IMR-90 (cell line): ENCODE results near the gene NFIA. TPM values are rescaled to one million over a fixed set of nuclear protein-coding genes. Genes with fewer than 3 reads are reported as not detected.

Experiments used
- ATAC-seq: fragments of 200-7000 bp; cut with Tn5 transposase; 2 replicates; pipeline ENCODE4 v1.9.1; 2020; ENCODE audit warnings: low read depth, mild to moderate bottlenecking, moderate library complexity
- BruUV-seq: library from RNA; stranded (reverse); fragments of 400-500 nt; replicated peaks from 2 replicates; lab custom pipeline; 2021; lab: Mats Ljungman, UMichigan
- CTCF ChIA-PET: fragments of 300-600 bp; formaldehyde crosslinking; extraction: SDS; loops from one replicate; lab custom pipeline; 2021; ENCODE audit warnings: antibody characterized with exemption; lab: Yijun Ruan, JAX
- POLR2A ChIA-PET: fragments of 300-600 bp; sonication (Branson Sonifier 250); formaldehyde crosslinking; loops from one replicate; lab custom pipeline; 2022; ENCODE audit warnings: antibody characterized with exemption; ENCODE audit not compliant: unreplicated experiment; lab: Charles Lee
- DNase-seq: peaks from one replicate; pipeline ENCODE4 v3.0.0; 2013
- H2AFZ ChIP-seq: replicated peaks from 2 replicates; pipeline ENCODE3; 2013; ENCODE audit warnings: low read length, mild to moderate bottlenecking; ENCODE audit not compliant: poor library complexity
- H2AK5ac ChIP-seq: 2 replicates; pipeline ENCODE4 v1.6.1; 2013; ENCODE audit warnings: low read depth, low read length, inconsistent platforms
- H2AK9ac ChIP-seq: replicated peaks from 2 replicates; pipeline ENCODE3; 2013; ENCODE audit warnings: mild to moderate bottlenecking, low read depth, low read length, moderate library complexity; ENCODE audit not compliant: poor library complexity
- H2BK120ac ChIP-seq: 2 replicates; pipeline ENCODE4 v1.6.1; 2013; ENCODE audit warnings: low read depth, low read length, inconsistent platforms
- H2BK15ac ChIP-seq: 3 replicates; pipeline ENCODE4 v1.6.1; 2013; ENCODE audit warnings: low read depth, low read length, inconsistent platforms
- H2BK20ac ChIP-seq: 2 replicates; pipeline ENCODE4 v1.6.1; 2013; ENCODE audit warnings: low read depth, mild to moderate bottlenecking, inconsistent platforms, low read length, moderate library complexity
- H2BK5ac ChIP-seq: 2 replicates; pipeline ENCODE4 v1.6.1; 2013; ENCODE audit warnings: mild to moderate bottlenecking, low read depth, low read length, inconsistent platforms; ENCODE audit not compliant: poor library complexity, severe bottlenecking
- H3K14ac ChIP-seq: replicated peaks from 2 replicates; pipeline ENCODE4 v1.6.1; 2013; ENCODE audit warnings: low read depth, low read length, inconsistent platforms
- H3K18ac ChIP-seq: 2 replicates; pipeline ENCODE4 v1.6.1; 2013; ENCODE audit warnings: low read depth, low read length, control low read depth
- H3K23ac ChIP-seq: 2 replicates; pipeline ENCODE4 v1.6.1; 2013; ENCODE audit warnings: low read depth, low read length, inconsistent platforms
- H3K27ac ChIP-seq: 2 replicates; pipeline ENCODE4 v1.5.1; 2013; ENCODE audit warnings: mild to moderate bottlenecking, control low read depth, low read length; ENCODE audit not compliant: insufficient read depth
- H3K27me3 ChIP-seq: 2 replicates; pipeline ENCODE4 v1.6.1; 2013; ENCODE audit warnings: low read length; ENCODE audit not compliant: control insufficient read depth, insufficient read depth
- H3K36me3 ChIP-seq: 2 replicates; pipeline ENCODE4 v1.6.1; 2013; ENCODE audit warnings: low read length, mixed read lengths; ENCODE audit not compliant: control insufficient read depth, insufficient read depth
- H3K4ac ChIP-seq: 2 replicates; pipeline ENCODE4 v1.6.1; 2013; ENCODE audit warnings: low read depth, low read length, inconsistent platforms
- H3K4me1 ChIP-seq: 2 replicates; pipeline ENCODE4 v1.6.1; 2013; ENCODE audit warnings: low read length, mixed read lengths; ENCODE audit not compliant: control insufficient read depth, insufficient read depth
- H3K4me2 ChIP-seq: 2 replicates; pipeline ENCODE4 v1.6.1; 2013; ENCODE audit warnings: low read depth, mild to moderate bottlenecking, control low read depth, low read length, moderate library complexity
- H3K4me3 ChIP-seq: 2 replicates; pipeline ENCODE4 v1.5.1; 2013; ENCODE audit warnings: low read depth, mild to moderate bottlenecking, control low read depth, low read length, moderate library complexity; ENCODE audit not compliant: insufficient read depth
- H3K56ac ChIP-seq: 2 replicates; pipeline ENCODE4 v1.6.1; 2013; ENCODE audit warnings: low read length, inconsistent platforms; ENCODE audit not compliant: insufficient read depth; ENCODE audit errors: extremely low read depth
- H3K79me1 ChIP-seq, 2 experiments: 2 replicates each; pipeline ENCODE4 v1.6.1; 2013; ENCODE audit warnings: low read length in 2 of 2, inconsistent platforms in 1 of 2, low read depth in 1 of 2
- H3K9ac ChIP-seq: 2 replicates; pipeline ENCODE4 v1.6.1; 2013; ENCODE audit warnings: low read depth, low read length, control low read depth
- H3K9me1 ChIP-seq: 2 replicates; pipeline ENCODE4 v1.6.1; 2013; ENCODE audit warnings: low read length, inconsistent platforms; ENCODE audit not compliant: insufficient read depth
- H3K9me3 ChIP-seq: 2 replicates; pipeline ENCODE4 v1.6.1; 2013; ENCODE audit warnings: low read length; ENCODE audit not compliant: control insufficient read depth, insufficient read depth
- H4K20me1 ChIP-seq: 2 replicates; pipeline ENCODE4 v1.6.1; 2013; ENCODE audit warnings: low read length, inconsistent platforms; ENCODE audit not compliant: insufficient read depth
- H4K5ac ChIP-seq: 2 replicates; pipeline ENCODE4 v1.6.1; 2013; ENCODE audit warnings: mild to moderate bottlenecking, low read depth, low read length, control low read depth
- H4K8ac ChIP-seq, 2 experiments: 2 replicates each; pipeline ENCODE4 v1.6.1; 2013; ENCODE audit warnings: low read depth in 2 of 2, low read length in 2 of 2, control low read depth in 1 of 2, inconsistent platforms in 1 of 2
- H4K91ac ChIP-seq: 2 replicates; pipeline ENCODE4 v1.6.1; 2013; ENCODE audit warnings: low read depth, low read length, inconsistent platforms; ENCODE audit not compliant: insufficient read depth
- BHLHE40 ChIP-seq: fragments of 150-350 bp; IDR thresholded peaks from 2 replicates; pipeline ENCODE4 v1.6.1; 2016; ENCODE audit warnings: mild to moderate bottlenecking, low read depth, low read length
- CHD1 ChIP-seq: IDR thresholded peaks from 2 replicates; pipeline ENCODE4 v1.6.1; 2012; ENCODE audit warnings: low read depth, low read length, improper control_type of control experiment
- ELK1 ChIP-seq: fragments of 150-350 bp; IDR thresholded peaks from 2 replicates; pipeline ENCODE4 v1.6.1; 2016; ENCODE audit warnings: low read depth, mild to moderate bottlenecking, low read length, moderate library complexity, borderline replicate concordance
- FOS ChIP-seq: fragments of 150-350 bp; IDR thresholded peaks from 2 replicates; pipeline ENCODE4 v1.6.1; 2016; ENCODE audit warnings: low read depth, low read length
- MAFK ChIP-seq: IDR thresholded peaks from 2 replicates; pipeline ENCODE4 v1.6.1; 2012; ENCODE audit warnings: low read depth, low read length, improper control_type of control experiment
- MAZ ChIP-seq: IDR thresholded peaks from 2 replicates; pipeline ENCODE4 v1.6.1; 2012; ENCODE audit warnings: low read depth, mild to moderate bottlenecking, low read length, improper control_type of control experiment, moderate library complexity, borderline replicate concordance
- MXI1 ChIP-seq: IDR thresholded peaks from 2 replicates; pipeline ENCODE4 v1.6.1; 2012; ENCODE audit warnings: low read depth, mild to moderate bottlenecking, low read length, moderate library complexity, borderline replicate concordance
- NFE2L2 ChIP-seq: fragments of 150-350 bp; IDR thresholded peaks from 2 replicates; pipeline ENCODE4 v1.6.1; 2016; ENCODE audit warnings: low read depth, mild to moderate bottlenecking, low read length
- RAD21 ChIP-seq: IDR thresholded peaks from 2 replicates; pipeline ENCODE4 v1.6.1; 2012; ENCODE audit warnings: low read length, improper control_type of control experiment
- RCOR1 ChIP-seq: IDR thresholded peaks from 2 replicates; pipeline ENCODE4 v1.6.1; 2012; ENCODE audit warnings: mild to moderate bottlenecking, low read length, improper control_type of control experiment; ENCODE audit not compliant: insufficient replicate concordance
- RFX5 ChIP-seq: IDR thresholded peaks from 2 replicates; pipeline ENCODE4 v1.8.0; 2012; ENCODE audit warnings: low read depth, mild to moderate bottlenecking, low read length, moderate library complexity
- SMC3 ChIP-seq: fragments of 150-350 bp; IDR thresholded peaks from 2 replicates; pipeline ENCODE4 v1.6.1; 2016; ENCODE audit warnings: low read depth, mild to moderate bottlenecking, antibody characterized with exemption, low read length, moderate library complexity
- USF2 ChIP-seq: fragments of 150-350 bp; IDR thresholded peaks from 2 replicates; pipeline ENCODE4 v1.6.1; 2017; ENCODE audit warnings: mild to moderate bottlenecking, antibody characterized with exemption, low read length, low read depth
- WGBS, 2 experiments: methylation state at CpG; one replicate each; pipeline versions ENCODE4 v1.1.5 to v1.1.7; 2013; ENCODE audit warnings: missing lambda C conversion rate in 2 of 2; ENCODE audit not compliant: insufficient read length in 1 of 2; ENCODE audit errors: extremely low coverage in 2 of 2; 5-methylcytosine and 5-hydroxymethylcytosine counted together
- dilution Hi-C: fragments of 300-500 bp; cut with HindIII; formaldehyde crosslinking; loops from one replicate; pipeline ENCODE4 v1.14.3; 2018; ENCODE audit warnings: low sequenced_read_pairs; ENCODE audit not compliant: unreplicated experiment
- in situ Hi-C: fragments of 300-500 bp; cut with MboI; formaldehyde crosslinking; loops from 3 replicates; pipeline ENCODE4 v1.14.3; 2019; ENCODE audit warnings: low sequenced_read_pairs, inconsistent platforms, mixed read lengths
- intact Hi-C: fragments of 100-400 bp; cut with micrococcal nuclease; formaldehyde crosslinking; loops from 2 replicates; pipeline ENCODE4 v1.10.0; 2022
- polyA plus RNA-seq, 3 experiments: library from polyadenylated mRNA; depleted of rRNA; stranded (reverse); fragments of >200 nt; gene quantifications; 2 replicates each; pipeline ENCODE4 v1.2.3, GENCODE V29; 2012; ENCODE audit warnings: low replicate concordance in 1 of 3
- total RNA-seq: library from RNA; depleted of rRNA; stranded (reverse); fragments of >200 nt; gene quantifications from 2 replicates; pipeline ENCODE4 v1.2.3, GENCODE V29; 2012
- TF ChIP-seq, protein P1 (sequence below): conservative IDR thresholded peaks from 2 replicates; pipeline ENCODE4 v1.5.1; 2012; ENCODE audit warnings: mild to moderate bottlenecking, low read depth, low read length, improper control_type of control experiment

The NFIA gene
- total and polyA plus RNA-seq, 2 of the 4 experiments (the other 2 are of a cell fraction), result 1.6 to 2.2 TPM

GRCh38 chr1:61156576-61157467, 74.5 kb downstream of the NFIA start:
- Histone ChIP-seq H2AK9ac (no peak overlapping the region), H4K8ac (no peak overlapping the region), H2BK20ac (no peak overlapping the region), H2BK15ac (no peak overlapping the region), H3K14ac (no peak overlapping the region), H3K56ac (no peak overlapping the region), H3K18ac (no peak overlapping the region), H3K79me1 (no peaks in the 10 kb centered on the region), H2BK5ac (no peak overlapping the region), H2AK5ac (no peak overlapping the region), H3K4ac (no peak overlapping the region), H3K23ac (no peak overlapping the region), H3K9me3 (no peaks in the 10 kb centered on the region), H4K20me1 (no peaks in the 10 kb centered on the region), H4K91ac (no peak overlapping the region), H3K27ac (peak overlapping the region; percentile 37; the same call in 1 of the 2 replicates), H3K36me3 (no peaks in the 10 kb centered on the region), H3K4me3 (no peak overlapping the region), H3K9me1 (no peaks in the 10 kb centered on the region), H3K4me1 (peaks cover 6% of the 10 kb centered on the region), H3K9ac (no peak overlapping the region), H3K4me2 (no peak overlapping the region), H4K5ac (no peak overlapping the region), H2AFZ (no peak overlapping the region), H2BK120ac (no peak overlapping the region), H3K27me3 (no peaks in the 10 kb centered on the region)
- ATAC-seq, result peak; percentile 33
- DNase-seq, result no peak
- no CpG with 5 or more reads among the region's 4 CpGs for WGBS, 2 experiments
- in situ Hi-C loops (no loop called here), intact Hi-C loops (no loop called here), dilution Hi-C loops (no loop called here)
- ChIA-PET CTCF (interaction anchor here (0.6 to 1.2 kb wide), 2 partner anchors 21 to 29 kb away, joined by 3 read pairs; no protein-coding TSS in a partner anchor), POLR2A (no interaction called here)
- no TSS peak for BruUV-seq
- TF ChIP-seq RCOR1 (no peak), RFX5 (no peak), CHD1 (no peak), USF2 (no peak), SMC3 (no peak), MAZ (no peak), NFE2L2 (no peak), FOS (no peak), BHLHE40 (no peak), MXI1 (no peak), ELK1 (no peak), RAD21 (no peak), MAFK (no peak)
- TF ChIP-seq, protein P1, sequence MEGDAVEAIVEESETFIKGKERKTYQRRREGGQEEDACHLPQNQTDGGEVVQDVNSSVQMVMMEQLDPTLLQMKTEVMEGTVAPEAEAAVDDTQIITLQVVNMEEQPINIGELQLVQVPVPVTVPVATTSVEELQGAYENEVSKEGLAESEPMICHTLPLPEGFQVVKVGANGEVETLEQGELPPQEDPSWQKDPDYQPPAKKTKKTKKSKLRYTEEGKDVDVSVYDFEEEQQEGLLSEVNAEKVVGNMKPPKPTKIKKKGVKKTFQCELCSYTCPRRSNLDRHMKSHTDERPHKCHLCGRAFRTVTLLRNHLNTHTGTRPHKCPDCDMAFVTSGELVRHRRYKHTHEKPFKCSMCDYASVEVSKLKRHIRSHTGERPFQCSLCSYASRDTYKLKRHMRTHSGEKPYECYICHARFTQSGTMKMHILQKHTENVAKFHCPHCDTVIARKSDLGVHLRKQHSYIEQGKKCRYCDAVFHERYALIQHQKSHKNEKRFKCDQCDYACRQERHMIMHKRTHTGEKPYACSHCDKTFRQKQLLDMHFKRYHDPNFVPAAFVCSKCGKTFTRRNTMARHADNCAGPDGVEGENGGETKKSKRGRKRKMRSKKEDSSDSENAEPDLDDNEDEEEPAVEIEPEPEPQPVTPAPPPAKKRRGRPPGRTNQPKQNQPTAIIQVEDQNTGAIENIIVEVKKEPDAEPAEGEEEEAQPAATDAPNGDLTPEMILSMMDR, result no peak
